ENCODE data around the gene ATE1. TPM values are rescaled to one million over a fixed set of nuclear protein-coding genes. Genes with fewer than 3 reads are reported as not detected.

ATE1 gene
- total and polyA plus RNA-seq, 2 donors, result 17.7 to 62.7 TPM

DNA sequence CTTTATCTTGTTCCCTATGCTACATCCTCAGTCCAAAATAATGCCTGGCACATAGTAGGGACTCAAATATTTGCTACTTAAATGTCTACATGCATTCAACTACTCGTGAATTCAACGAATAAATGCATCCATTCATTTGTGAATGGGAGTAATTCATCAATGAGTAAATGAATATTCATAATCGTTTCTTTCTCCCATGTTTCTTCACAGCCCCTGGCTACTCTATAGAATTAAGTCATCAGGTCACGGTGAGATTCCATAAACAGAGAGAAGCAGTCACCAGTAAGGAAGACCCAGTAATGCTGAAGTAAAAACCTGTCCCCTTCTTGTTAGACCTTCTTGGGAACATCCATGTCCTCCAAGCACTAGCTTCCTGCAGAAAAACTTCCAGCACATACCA is 48.4 kb downstream of the ATE1 start:
- DNase-seq (ENCODE audit: extremely low spot score), result no peak

DNA sequence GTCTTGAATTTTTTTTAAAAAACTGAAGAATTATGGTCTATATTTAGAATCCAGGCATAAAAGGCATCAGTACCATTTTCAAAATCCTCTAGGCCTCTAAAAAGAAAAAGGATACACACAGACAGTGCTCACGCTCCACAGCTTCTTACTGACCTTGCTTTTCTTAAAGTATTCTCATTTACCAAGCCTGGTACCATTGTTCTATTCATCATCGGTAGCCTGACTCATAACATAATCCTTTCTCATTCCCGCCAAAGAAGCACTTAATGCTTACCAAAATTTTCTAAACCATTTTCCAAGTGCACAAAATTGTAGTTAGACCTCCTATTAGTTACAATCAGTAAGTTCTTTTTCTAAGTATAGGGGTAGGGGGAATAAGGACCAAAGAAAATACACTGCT is 54.6 kb downstream of the ATE1 start:
- H3K4me3 ChIP-seq (ENCODE audit: low read depth, low read length), result no peak overlapping the region
- no peaks in the 10 kb centered on the region for H3K4me1 ChIP-seq (ENCODE audit: insufficient read depth)
- no peak for DNase-seq (ENCODE audit: extremely low spot score)
- WGBS, result 81% methylated on average over 3 of the region's 3 CpGs
- no peak overlapping the region for H3K27ac ChIP-seq (ENCODE audit: low read depth)
- peaks cover 3% of the 10 kb centered on the region for H3K36me3 ChIP-seq (ENCODE audit: insufficient read depth)

More for the DNA sequence above, 48.4 kb downstream of the ATE1 start:
- Histone ChIP-seq H3K36me3 (ENCODE audit: insufficient read depth) (peaks cover 1% of the 10 kb centered on the region), H3K4me1 (ENCODE audit: insufficient read depth) (no peaks in the 10 kb centered on the region), H3K4me3 (ENCODE audit: low read depth, low read length) (no peak overlapping the region), H3K27ac (ENCODE audit: low read depth) (no peak overlapping the region)
- WGBS, result 94% methylated on average over 4 of the region's 4 CpGs

DNA sequence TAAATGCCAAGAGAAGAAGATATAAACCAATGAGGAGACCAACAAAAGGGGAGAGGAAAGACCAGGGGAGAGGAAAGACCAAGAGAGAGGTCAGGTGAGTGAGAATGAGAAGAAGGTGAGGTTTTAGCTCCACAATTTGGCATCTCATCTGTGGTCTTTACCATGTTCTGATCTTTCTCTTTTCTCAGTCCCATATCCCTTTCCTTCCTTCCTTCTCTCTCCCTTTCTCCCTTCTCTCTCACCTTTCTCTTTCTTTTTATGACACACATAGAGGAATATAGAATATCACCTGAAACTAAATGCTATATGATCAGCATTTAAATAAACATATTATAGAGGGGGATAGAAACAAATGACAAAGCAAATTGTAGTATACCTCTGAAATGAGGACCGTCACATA is 57.4 kb downstream of the ATE1 start:
- H3K36me3 ChIP-seq (ENCODE audit: insufficient read depth), result peaks cover 3% of the 10 kb centered on the region
- no peak for DNase-seq (ENCODE audit: extremely low spot score)
- WGBS, result 99% methylated on average over 1 of the region's 1 CpG
- no peak overlapping the region for H3K4me3 ChIP-seq (ENCODE audit: low read depth, low read length)
- H3K4me1 ChIP-seq (ENCODE audit: insufficient read depth), result no peaks in the 10 kb centered on the region
- no peak overlapping the region for H3K27ac ChIP-seq (ENCODE audit: low read depth)

DNA sequence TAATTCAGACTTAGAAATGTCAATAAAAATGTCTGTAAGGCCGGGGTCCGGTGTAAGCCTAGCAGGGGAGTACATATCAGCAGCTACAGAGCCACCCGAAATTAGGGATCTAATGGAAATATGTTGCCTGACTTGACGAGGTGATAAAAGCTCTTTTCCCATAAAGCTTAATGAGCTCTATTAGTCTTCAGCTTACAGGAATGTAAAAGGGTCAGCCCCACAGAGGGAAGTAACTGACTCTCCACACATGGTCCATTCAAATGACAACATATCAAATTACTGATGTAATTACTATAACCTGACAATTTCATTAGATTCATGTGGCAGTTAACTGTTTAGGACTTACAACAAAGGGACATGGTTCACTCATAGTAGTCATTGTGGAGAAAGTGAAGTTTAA is 62.3 kb downstream of the ATE1 start:
- Histone ChIP-seq H3K36me3 (ENCODE audit: insufficient read depth) (peaks cover 5% of the 10 kb centered on the region), H3K4me1 (ENCODE audit: insufficient read depth) (no peaks in the 10 kb centered on the region), H3K4me3 (ENCODE audit: low read depth, low read length) (no peak overlapping the region), H3K27ac (ENCODE audit: low read depth) (no peak overlapping the region)
- no peak for DNase-seq (ENCODE audit: extremely low spot score)
- 78% methylated on average over 4 of the region's 4 CpGs for WGBS

DNA sequence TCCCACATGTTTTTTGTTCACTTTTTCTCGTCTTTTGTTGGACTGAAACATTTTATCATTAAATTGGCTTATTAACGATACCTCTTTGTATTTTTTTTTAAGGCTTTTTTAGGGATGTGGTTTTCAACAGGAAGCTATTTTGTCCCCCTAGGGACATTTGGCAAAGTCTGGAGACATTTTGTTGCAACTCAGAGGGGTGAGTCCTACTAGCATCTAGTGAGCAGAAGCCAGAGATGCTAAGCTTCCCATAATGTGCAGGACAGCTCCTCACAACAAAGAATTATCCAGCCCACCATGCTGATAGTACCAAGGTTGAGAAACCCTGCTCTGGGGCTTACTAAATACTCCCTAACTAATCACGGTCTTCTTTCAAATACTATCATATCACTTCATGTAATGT is 63.2 kb downstream of the ATE1 start:
- Histone ChIP-seq H3K36me3 (ENCODE audit: insufficient read depth) (peaks cover 5% of the 10 kb centered on the region), H3K4me3 (ENCODE audit: low read depth, low read length) (no peak overlapping the region), H3K4me1 (ENCODE audit: insufficient read depth) (no peaks in the 10 kb centered on the region), H3K27ac (ENCODE audit: low read depth) (no peak overlapping the region)
- whole genome bisulfite sequencing, result 92% methylated on average over 3 of the region's 3 CpGs
- no peak for DNase-seq (ENCODE audit: extremely low spot score)

DNA sequence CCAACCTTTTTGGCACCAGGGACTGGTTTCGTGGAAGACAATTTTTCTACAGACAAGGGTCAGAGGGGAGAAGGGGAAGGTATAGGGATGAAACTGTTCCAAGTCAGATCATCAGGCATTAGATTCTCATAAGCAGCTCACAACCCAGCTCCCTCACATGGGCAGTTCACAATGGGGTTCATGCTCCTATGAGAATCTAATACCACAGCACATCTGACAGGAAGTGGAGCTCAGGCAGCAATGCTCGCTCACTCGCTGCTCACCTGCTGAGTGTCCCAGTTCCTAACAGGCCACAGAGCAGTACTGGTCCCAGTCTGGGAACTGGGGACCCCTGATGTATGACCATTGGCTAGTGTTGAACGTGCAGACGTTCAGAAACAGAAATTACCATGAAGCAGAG is 63.7 kb downstream of the ATE1 start:
- 89% methylated on average over 5 of the region's 5 CpGs for WGBS
- no peak overlapping the region for H3K4me3 ChIP-seq (ENCODE audit: low read depth, low read length)
- DNase-seq (ENCODE audit: extremely low spot score), result no peak
- no peaks in the 10 kb centered on the region for H3K4me1 ChIP-seq (ENCODE audit: insufficient read depth)
- no peak overlapping the region for H3K27ac ChIP-seq (ENCODE audit: low read depth)
- H3K36me3 ChIP-seq (ENCODE audit: insufficient read depth), result peaks cover 5% of the 10 kb centered on the region

DNA sequence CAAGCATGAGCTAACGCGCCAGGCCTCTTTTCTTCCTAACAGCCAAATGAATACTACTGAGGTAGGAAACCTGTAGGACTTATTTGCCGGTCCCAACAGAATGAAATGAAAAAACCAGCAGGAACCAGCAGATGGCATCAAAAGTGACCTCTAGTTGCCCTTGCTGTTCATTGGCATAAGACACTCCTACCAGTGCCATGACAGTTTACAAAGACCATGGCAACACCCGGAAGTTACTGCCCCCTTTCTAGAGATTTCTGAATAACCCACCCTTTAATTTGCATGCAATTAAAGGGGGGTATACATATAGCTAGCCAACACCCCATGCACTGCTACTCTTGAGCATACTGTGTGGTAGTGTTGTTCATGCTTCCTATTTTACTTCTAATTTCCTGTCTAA is 65.2 kb downstream of the ATE1 start:
- WGBS, result 97% methylated on average over 4 of the region's 4 CpGs
- no peak overlapping the region for H3K27ac ChIP-seq (ENCODE audit: low read depth)

DNA sequence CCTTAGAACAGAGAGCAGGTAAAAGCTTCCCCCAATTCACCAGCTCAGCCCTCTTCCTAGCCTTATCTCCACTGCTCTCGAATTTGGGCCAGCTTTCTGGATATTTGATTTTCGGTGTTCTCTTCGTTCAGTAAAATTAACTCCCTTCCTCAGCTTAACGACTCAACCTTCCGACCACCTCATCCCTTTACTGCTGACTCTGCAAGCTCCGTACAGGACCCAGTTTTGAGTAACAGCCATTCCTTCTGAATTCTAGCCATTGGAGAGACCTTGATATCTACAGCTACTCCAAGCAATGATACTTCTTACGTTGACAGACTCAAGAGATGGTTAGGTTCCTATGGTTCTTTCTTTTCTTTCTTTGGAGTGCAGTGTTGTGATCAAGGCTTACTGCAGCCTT is 65.8 kb downstream of the ATE1 start:
- WGBS, result 98% methylated on average over 7 of the region's 7 CpGs
- DNase-seq (ENCODE audit: extremely low spot score), result no peak
- H3K27ac ChIP-seq (ENCODE audit: low read depth), result no peak overlapping the region

More for the DNA sequence above, 65.2 kb downstream of the ATE1 start:
- no peaks in the 10 kb centered on the region for H3K4me1 ChIP-seq (ENCODE audit: insufficient read depth)
- H3K36me3 ChIP-seq (ENCODE audit: insufficient read depth), result peaks cover 3% of the 10 kb centered on the region
- H3K4me3 ChIP-seq (ENCODE audit: low read depth, low read length), result no peak overlapping the region
- no peak for DNase-seq (ENCODE audit: extremely low spot score)

DNA sequence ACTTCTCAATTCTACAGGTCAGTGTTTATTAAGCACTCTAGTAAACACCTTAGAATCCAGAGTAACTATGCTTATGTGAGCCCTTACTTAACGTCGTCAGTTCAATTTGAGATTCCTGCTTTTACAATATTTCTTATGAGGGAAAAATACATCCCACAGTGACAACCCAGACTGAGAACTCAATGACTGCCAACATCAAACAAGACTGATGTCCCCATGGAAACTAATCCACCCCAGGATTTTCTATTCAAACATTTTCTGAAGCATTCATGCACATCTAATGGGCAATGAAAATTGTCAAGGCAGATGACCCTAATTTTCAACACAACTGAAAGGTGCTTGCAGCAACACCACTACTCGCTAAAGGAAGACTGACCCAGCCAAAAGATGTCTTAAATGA is 67.0 kb downstream of the ATE1 start:
- Histone ChIP-seq H3K4me3 (ENCODE audit: low read depth, low read length) (no peak overlapping the region), H3K4me1 (ENCODE audit: insufficient read depth) (no peaks in the 10 kb centered on the region), H3K36me3 (ENCODE audit: insufficient read depth) (peaks cover 3% of the 10 kb centered on the region), H3K27ac (ENCODE audit: low read depth) (no peak overlapping the region)
- 60% methylated on average over 3 of the region's 3 CpGs for WGBS
- no peak for DNase-seq (ENCODE audit: extremely low spot score)

More for the DNA sequence above, 65.8 kb downstream of the ATE1 start:
- no peak overlapping the region for H3K4me3 ChIP-seq (ENCODE audit: low read depth, low read length)
- H3K4me1 ChIP-seq (ENCODE audit: insufficient read depth), result no peaks in the 10 kb centered on the region
- peaks cover 3% of the 10 kb centered on the region for H3K36me3 ChIP-seq (ENCODE audit: insufficient read depth)

DNA sequence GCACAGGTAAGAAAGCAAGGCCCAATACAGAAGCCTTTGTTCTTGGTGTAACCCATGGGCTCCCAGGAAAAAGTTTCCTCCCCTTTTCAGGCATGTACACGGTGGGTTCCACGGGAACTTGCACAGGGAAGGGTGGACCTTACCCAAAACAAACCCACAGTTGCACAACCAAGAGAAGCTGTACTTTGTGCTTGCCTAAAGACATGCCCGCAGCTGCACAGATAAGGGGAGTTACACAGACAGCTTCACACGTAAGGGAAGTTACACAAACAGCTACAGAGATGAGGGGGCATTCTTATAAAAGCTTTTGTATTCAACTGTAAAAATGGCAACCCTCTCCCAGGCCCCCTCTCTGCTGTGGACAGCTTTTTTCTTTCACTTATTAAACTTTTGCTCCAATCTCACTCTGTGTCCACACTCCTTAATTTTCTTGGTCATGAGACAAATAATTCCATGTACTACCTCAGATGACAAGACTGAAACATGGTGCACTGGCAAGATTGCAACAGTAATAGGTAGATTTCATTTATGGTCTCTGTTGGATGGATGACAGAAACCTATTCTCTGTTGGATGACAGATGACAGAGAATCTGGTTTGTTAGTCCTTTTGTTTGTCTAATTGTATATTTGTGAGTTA is 72.9 kb downstream of the ATE1 start:
- Histone ChIP-seq H3K36me3 (ENCODE audit: insufficient read depth) (peaks cover 1% of the 10 kb centered on the region), H3K27ac (ENCODE audit: low read depth) (no peak overlapping the region), H3K4me3 (ENCODE audit: low read depth, low read length) (no peak overlapping the region), H3K4me1 (ENCODE audit: insufficient read depth) (no peaks in the 10 kb centered on the region)
- 77% methylated on average over 4 of the region's 4 CpGs for WGBS
- no peak for DNase-seq (ENCODE audit: extremely low spot score)

DNA sequence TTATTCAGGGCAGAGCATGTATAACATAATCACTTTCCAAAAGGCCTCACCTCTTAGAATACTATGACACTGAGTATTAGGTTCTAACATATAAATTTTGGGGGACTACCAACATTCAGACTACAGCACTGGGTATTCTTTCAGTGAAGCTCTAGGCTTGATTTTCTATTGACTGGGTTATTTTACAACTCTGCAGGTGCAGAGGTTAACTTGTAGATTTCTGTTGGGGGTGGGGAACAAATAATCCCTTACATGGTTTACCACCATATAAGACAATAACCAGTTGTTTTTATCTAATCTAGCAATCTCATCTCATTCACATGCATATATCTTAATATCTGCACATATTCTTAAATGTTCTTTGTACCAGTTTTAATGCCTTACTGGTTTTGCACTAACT is 73.9 kb downstream of the ATE1 start:
- Histone ChIP-seq H3K4me3 (ENCODE audit: low read depth, low read length) (no peak overlapping the region), H3K27ac (ENCODE audit: low read depth) (no peak overlapping the region), H3K36me3 (ENCODE audit: insufficient read depth) (peaks cover 5% of the 10 kb centered on the region), H3K4me1 (ENCODE audit: insufficient read depth) (no peaks in the 10 kb centered on the region)
- no peak for DNase-seq (ENCODE audit: extremely low spot score)

DNA sequence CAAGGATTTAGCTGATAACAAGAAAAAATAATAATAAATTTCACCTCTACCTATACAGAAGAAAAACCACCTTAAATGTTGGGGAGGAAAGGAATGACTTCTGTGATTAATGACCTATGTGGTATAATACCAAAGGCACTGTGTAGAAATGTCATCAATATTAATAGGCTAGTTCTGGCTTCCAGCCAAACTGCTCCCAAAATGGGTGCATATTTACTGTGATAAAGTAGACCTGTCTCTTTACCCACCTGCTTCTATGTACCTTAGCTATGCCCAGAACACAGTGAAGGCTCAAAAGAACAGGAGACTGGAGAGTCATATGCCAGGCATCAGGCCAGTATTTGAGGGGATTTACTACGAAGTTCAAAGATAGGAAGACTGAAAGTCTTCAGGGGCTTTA is 76.0 kb downstream of the ATE1 start:
- DNase-seq (ENCODE audit: extremely low spot score), result no peak
- Histone ChIP-seq H3K36me3 (ENCODE audit: insufficient read depth) (peaks cover 4% of the 10 kb centered on the region), H3K4me1 (ENCODE audit: insufficient read depth) (no peaks in the 10 kb centered on the region), H3K4me3 (ENCODE audit: low read depth, low read length) (no peak overlapping the region), H3K27ac (ENCODE audit: low read depth) (no peak overlapping the region)
- 78% methylated on average over 1 of the region's 1 CpG for WGBS

DNA sequence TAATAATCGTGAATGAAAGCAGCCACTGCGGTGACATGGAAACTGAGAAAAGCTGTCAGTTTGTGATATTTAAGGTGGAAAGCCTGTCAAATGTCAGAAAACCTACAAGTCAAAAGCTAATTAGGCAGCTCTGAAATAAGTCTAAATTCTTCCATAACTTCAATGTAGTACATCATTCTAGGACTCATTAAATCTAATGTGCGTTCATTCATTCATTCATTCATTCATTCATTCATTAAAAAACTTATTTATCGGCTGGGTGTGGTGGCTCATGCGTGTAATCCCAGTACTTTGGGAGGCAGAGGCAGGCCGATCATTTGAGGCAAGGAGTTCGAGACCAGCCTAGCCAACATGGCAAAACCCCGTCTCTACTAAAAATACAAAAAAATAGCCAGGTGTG is 79.7 kb downstream of the ATE1 start:
- Histone ChIP-seq H3K4me3 (ENCODE audit: low read depth, low read length) (no peak overlapping the region), H3K4me1 (ENCODE audit: insufficient read depth) (no peaks in the 10 kb centered on the region), H3K27ac (ENCODE audit: low read depth) (no peak overlapping the region), H3K36me3 (ENCODE audit: insufficient read depth) (peaks cover 4% of the 10 kb centered on the region)
- WGBS, result 93% methylated on average over 8 of the region's 8 CpGs
- DNase-seq (ENCODE audit: extremely low spot score), result no peak

DNA sequence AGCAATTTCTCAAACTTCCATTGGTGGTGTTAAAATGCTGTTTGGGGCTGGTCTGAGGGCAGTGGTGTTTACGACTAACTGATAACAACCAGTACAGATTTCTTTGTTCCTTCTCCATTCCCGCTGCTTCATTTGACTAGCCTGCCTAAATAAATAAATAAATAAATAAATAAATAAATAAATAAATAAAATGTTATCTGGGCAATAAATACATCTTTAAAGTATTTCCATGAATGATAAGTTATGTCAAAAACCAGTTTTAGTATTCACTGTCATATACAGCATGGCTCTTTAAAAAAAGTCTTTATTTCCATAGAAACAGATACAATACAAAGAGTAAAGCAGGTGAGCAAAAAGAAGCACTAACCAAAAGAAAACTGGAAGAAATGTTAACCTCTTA is 81.3 kb downstream of the ATE1 start:
- H3K27ac ChIP-seq (ENCODE audit: low read depth), result no peak overlapping the region
- H3K4me1 ChIP-seq (ENCODE audit: insufficient read depth), result no peaks in the 10 kb centered on the region
- H3K36me3 ChIP-seq (ENCODE audit: insufficient read depth), result peaks cover 4% of the 10 kb centered on the region
- DNase-seq (ENCODE audit: extremely low spot score), result no peak
- WGBS, result 96% methylated on average over 2 of the region's 2 CpGs
- no peak overlapping the region for H3K4me3 ChIP-seq (ENCODE audit: low read depth, low read length)

All from urinary bladder (tissue), 4 donors.